Hepatocyte (in vitro differentiated cells): ENCODE results near the gene HPX.

Experiments used
- EZH2 ChIP-seq: fragments of 200-600 bp; sonication (generic); IDR thresholded peaks from 2 replicates; pipeline ENCODE4 v1.6.1; 2016; ENCODE audit warnings: antibody characterized with exemption, mild to moderate bottlenecking, borderline replicate concordance
- EZH2phosphoT487 ChIP-seq: fragments of 200-600 bp; sonication (generic); IDR thresholded peaks from one replicate; pipeline ENCODE4 v1.6.1; 2018; ENCODE audit warnings: antibody characterized with exemption, mild to moderate bottlenecking, low read depth, moderate library complexity; ENCODE audit not compliant: unreplicated experiment, severe bottlenecking
- TF ChIP-seq, protein P1 (sequence below): fragments of 200-600 bp; sonication (generic); IDR thresholded peaks from 2 replicates; pipeline ENCODE4 v1.5.1; 2016; ENCODE audit warnings: antibody characterized with exemption, mild to moderate bottlenecking; ENCODE audit not compliant: poor library complexity

DNA sequence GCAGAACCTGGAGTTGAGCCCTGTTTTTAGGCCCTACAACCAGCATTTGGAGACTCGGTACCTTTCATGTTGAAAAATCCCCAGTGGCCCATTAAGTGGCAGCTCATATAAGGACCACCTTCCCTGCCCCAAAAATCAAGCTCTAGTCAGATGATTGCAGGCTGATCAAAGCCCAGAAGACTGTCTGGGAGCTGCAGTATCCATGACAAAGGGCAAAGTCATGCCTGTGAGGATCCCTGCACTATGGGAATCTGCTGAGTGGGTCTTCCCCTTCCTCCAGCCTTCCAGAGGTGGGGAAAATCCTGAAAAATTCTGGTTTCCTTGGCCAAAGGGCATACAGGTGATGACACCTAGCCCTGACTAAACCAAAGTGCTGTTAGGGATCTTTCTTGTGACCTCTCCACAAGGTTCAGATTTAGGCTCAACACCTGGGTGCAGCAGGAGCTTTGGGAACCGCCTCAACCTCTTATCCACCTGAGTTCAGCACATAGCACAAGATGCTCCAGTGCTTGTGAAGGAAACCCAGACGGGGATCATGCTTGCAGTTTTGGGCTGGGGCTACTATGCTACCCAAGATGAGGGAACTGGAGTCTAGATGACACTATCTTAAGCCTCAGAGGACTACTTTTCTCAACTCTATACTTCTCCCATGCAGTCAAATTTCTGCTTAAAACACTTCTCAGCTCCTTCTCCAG is 34.2 kb upstream of the HPX start:
- TF ChIP-seq EZH2phosphoT487 (no peak), EZH2 (no peak)
- TF ChIP-seq, protein P1, sequence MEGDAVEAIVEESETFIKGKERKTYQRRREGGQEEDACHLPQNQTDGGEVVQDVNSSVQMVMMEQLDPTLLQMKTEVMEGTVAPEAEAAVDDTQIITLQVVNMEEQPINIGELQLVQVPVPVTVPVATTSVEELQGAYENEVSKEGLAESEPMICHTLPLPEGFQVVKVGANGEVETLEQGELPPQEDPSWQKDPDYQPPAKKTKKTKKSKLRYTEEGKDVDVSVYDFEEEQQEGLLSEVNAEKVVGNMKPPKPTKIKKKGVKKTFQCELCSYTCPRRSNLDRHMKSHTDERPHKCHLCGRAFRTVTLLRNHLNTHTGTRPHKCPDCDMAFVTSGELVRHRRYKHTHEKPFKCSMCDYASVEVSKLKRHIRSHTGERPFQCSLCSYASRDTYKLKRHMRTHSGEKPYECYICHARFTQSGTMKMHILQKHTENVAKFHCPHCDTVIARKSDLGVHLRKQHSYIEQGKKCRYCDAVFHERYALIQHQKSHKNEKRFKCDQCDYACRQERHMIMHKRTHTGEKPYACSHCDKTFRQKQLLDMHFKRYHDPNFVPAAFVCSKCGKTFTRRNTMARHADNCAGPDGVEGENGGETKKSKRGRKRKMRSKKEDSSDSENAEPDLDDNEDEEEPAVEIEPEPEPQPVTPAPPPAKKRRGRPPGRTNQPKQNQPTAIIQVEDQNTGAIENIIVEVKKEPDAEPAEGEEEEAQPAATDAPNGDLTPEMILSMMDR: no peak
